KBM-7 (cell line): ENCODE results near the gene RNF225.
"Not testable (repeated sequence)": the region's sequence is repeated elsewhere in the genome, so short reads cannot be mapped to it uniquely, and the experiment has no call there.

Experiments used
- DNase-seq: peaks from one replicate; pipeline ENCODE4 v3.0.0-alpha.2; 2015
- in situ Hi-C: fragments of 300-500 bp; cut with MboI; formaldehyde crosslinking; loops from 2 replicates; pipeline ENCODE4 v1.14.3; 2020; ENCODE audit warnings: low sequenced_read_pairs, low pct_unique_long_range_greater_than_20kb, mixed read lengths

RNF225 gene

DNA sequence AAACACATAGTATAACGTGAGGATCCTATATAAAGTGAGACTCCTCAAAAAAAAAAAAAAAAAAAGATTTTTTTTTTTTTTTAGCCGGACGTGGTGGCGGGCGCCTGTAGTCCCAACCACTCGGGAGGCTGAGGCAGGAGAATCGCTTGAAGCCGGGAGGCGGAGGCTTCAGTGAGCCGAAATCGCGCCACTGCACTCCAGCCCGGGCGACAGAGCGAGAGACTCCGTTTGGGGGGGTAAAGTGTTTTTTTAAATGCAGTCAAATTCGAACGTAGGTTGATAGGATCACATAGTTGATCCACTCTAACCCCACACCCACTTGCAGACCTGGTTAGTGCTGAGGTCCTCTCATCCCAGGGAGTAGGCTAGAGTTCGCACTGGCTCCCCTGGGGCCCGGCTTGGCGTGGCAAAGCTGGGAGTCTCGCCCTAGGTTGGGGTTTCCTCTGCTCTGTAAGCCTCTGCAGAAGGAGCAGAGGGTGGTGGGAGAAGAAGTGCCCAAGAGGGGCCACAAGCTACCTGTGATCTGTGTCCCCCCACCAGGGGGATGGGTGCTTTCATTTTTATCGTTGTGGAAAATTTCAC is 6.5 kb downstream of the RNF225 start:
- in situ Hi-C loops: no loop called here
- no peak for DNase-seq

DNA sequence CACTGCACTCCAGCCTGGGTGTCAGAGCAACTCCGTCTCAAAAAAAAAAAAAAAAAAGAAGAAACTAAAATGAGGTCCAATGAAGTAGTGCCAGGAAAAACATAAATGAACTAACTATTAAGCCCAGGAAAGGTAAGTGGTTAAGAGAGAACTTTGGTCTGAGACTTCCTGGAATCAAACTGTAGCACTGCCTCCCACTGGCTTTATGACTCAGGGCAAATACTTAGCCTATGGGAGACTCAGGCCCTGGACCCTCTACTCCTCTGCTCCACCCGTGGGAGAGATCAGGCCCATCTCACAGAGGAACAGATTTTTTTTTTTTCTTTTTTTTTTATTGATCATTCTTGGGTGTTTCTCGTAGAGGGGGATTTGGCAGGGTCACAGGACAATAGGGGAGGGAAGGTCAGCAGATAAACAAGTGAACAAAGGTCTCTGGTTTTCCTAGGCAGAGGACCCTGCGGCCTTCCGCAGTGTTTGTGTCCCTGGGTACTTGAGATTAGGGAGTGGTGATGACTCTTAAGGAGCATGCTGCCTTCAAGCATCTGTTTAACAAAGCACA is 8.5 kb downstream of the RNF225 start:
- DNase-seq, in situ Hi-C loops: not testable (repeated sequence)

DNA sequence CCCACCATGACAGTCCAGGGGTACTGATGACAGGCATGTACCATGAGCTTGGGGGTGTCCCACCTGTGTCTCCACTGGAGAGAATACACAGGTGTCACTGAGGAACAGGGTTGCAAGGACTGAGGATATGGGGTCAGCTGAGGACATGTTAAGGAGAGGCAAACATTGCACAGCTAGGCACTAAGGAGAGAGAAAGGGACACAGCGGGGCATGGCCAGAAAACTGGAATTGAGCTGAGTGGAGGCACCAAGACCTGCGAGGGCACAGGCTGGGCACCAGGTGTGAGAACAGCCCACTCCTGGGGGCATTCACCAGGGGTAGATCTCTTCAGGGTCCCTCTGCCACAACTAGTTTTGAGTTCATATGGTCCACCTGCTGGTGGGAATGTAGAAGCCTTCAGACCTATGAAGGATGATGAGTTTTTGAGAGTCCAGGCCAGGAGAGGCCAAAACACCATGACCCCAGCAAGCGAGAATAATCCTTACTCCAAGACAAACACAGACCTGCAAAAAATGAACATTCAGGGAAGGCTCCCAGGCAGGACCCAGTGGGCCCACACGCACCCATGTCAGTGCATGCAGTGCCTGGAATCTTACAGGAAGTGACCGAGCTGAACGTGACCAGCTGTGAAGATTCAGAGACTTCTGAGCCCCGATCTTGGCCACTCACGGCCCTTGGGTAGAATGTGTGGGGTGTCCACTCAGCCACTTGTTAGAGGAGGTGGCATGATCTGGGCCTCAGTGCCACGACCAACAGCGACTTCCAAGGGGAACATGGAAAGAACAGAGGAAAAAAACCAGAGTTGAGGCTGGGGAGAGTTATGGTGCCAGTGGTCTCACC is 11.6 kb downstream of the RNF225 start:
- in situ Hi-C loops: no loop called here
- no peak for DNase-seq

DNA sequence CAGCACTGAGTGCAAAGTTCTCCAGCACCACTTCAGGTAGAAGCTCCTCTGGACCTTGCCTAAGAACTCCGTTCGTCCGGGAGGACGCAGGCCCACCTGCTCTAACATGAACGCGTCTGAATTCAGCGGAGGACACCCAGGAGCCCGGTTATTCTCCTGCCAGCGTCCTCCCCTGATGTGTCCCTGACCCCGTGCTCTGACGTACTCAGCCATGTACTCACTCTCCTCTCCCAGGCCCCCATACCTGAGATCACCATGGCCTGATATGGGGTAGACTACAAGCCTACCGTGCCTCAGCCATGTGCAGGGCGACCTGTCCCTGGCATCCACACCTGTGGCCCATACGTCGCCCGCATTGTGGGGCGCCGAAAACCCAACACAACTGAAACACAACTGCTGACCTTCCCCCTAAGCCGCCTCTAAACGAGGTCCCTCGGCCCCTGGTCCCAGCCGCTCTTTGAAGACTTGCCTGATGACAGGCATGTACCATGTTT is 12.2 kb downstream of the RNF225 start:
- DNase-seq: no peak
- in situ Hi-C loops: no loop called here

DNA sequence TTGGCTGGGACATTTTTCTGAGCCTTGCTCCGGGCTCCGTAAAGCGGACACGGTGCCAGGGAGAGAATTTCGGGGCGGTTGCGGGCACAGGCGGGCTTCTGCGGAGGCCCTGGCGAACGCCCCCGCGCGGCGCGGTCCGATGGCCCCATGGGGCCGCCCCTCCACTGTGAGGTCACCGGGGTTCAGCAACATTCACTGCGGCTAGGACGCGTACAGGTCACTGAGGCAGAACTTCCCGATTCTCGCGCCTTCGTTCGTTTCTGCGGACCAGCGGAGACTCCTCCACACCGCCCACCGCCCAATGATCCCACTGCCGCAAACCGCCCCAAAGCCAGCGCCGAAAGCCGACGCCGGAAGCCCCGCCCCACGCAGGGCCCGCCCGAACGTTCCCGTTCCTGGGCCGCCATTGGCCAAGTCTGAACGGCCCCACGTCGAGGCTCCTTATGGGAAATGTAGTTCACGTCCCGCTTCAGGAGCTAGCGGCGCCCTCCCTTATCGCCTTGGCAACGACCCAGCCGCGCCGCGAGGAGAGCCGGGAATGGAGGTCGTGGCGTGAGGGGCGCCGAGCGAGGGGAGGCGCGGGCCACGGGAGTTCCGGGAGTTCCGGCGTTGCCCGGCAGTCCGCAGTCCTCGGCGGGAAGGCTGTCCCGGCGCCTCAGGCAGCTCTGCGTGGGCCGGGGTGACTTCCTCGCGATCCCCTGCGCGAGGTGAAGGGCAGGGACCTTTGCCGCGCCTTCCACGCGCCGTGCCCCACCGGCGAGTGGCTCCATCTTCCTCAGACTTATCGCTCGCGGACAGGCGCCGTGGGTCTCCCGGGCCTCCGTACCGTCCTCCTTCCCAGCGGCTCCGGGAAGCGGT is 12.9 kb downstream of the RNF225 start, which contains the start of gene ZNF584:
TSS of gene ZNF584 (plus strand) at position 498 of the 858 bp plus-strand sequence. CDS start 499 bp downstream, outside the sequence.
- peak; percentile 98 for DNase-seq
- in situ Hi-C loops: no loop called here

DNA sequence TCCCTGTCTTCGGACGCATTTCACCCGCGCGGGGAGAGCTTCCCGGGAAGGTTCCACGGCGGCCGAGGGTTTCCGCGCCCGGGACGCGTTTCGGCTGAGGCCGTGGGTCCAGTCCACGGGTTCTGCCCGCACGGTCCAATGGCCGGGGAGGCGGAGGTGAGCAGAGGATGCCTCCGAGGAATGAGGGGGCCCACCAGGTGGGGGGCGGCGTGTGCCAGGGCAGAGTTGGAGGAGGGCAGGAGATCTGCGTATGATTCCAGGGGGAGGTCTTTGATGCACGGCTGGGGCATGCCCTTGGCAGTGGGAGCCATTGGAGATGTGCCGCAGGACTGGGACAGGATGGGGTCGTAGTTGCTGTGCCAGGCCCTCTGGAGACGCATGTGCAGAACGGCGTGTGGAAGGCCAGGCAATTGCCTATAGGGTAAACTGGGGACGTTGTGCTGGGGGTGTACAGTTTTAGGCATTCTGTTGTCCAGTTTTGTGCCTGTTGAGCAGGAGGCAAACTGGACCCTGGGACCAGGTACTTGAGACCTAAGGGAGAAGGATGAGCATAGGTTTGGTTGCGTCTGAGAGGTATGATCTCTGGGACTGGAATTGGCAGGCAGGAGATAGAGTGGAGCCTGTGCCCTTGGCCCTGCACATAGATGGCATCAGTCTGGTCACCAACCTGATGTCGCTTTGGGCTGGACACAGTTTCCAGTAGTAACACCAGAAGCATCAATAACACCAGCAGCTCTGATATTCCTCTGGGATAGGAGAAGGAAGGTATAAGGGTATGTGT is 13.7 kb downstream of the RNF225 start:
- in situ Hi-C loops: no loop called here
- DNase-seq: peak; percentile 43

DNA sequence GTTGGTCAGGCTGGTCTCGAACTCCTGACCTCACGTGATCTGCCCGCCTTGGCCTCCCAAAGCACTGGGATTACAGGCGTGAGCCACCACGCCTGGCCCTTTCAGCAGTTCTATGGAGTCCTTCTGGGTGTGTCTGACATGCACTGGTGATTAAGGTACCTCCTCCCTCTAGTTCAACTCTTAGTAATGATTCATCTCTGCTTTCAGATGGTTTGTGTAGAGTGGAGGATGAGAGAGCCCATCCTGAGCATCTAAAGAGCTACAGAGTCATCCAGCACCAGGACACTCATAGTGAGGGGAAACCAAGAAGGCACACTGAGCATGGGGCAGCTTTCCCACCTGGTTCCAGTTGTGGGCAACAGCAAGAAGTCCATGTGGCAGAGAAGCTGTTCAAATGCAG is 21.1 kb downstream of the RNF225 start:
- in situ Hi-C loops: no loop called here
- no peak for DNase-seq

DNA sequence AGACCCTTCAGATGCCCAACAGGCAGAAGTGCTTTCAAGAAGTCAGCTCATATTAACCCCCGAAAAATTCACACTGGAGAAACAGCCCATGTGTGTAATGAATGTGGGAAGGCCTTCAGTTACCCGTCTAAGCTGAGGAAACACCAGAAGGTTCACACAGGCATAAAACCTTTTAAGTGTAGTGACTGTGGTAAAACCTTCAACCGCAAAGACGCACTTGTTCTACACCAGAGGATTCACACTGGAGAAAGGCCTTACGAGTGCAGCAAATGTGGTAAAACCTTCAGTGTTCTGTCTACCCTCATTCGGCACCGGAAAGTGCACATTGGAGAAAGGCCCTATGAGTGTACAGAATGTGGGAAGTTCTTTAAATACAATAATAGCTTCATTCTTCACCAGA is 21.6 kb downstream of the RNF225 start:
- DNase-seq: no peak
- in situ Hi-C loops: no loop called here

DNA sequence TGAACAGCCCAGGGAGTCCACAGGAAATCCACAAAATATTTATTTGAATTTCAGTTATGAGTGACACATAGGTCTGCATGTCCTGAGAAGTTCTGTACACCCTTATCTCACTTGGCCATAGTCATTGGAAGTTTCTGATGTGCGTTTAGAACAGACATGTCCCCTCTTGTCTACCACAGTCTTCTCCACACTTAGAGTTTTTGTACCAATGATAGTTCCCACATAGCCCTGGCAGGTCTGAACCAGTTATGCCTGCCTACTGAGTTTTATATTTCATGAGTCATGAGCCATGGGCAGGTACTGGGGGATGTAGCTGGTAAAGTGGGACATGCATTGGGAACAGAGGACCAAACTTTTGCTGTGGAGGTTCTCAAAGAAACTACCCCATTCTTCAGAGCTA is 33.2 kb downstream of the RNF225 start:
- no peak for DNase-seq
- in situ Hi-C loops: no loop called here

DNA sequence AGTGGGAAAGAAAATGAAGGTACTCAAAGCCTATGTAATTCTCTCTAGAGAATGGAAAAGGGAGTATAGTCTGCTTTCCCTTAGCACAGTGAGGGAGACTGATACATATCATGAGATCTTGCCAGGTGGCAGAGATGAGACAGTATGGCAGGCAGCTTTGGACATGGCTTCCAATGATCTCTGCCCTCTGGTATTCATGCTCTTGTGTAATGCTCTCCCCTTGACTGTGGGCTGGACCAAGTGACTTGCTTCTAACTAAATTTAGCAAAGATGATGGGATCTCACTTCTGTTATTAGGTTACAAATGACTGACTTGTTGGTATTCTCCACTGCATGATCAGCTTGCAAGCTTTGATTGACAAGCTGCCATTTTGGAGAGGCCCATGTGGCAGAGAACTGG is 34.3 kb downstream of the RNF225 start:
- in situ Hi-C loops: no loop called here
- no peak for DNase-seq

DNA sequence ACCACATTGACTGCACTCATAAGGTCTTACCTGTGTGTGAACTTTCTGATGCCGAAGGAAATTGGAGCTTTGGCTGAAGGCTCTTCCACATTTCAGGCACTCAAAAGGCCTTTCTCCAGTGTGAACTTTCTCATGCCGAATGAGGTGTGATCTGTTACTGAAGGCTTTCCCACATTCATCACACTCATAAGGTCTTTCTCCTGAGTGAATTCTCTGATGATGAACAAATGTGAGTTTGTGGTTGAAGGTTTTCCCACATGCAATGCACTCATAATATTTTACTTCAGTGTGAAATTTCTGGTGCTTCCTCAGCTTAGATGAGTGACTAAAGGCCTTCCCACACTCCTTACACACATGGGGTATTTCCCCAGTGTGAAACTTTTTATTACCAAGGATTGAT is 38.8 kb downstream of the RNF225 start:
- in situ Hi-C loops: no loop called here
- no peak for DNase-seq

DNA sequence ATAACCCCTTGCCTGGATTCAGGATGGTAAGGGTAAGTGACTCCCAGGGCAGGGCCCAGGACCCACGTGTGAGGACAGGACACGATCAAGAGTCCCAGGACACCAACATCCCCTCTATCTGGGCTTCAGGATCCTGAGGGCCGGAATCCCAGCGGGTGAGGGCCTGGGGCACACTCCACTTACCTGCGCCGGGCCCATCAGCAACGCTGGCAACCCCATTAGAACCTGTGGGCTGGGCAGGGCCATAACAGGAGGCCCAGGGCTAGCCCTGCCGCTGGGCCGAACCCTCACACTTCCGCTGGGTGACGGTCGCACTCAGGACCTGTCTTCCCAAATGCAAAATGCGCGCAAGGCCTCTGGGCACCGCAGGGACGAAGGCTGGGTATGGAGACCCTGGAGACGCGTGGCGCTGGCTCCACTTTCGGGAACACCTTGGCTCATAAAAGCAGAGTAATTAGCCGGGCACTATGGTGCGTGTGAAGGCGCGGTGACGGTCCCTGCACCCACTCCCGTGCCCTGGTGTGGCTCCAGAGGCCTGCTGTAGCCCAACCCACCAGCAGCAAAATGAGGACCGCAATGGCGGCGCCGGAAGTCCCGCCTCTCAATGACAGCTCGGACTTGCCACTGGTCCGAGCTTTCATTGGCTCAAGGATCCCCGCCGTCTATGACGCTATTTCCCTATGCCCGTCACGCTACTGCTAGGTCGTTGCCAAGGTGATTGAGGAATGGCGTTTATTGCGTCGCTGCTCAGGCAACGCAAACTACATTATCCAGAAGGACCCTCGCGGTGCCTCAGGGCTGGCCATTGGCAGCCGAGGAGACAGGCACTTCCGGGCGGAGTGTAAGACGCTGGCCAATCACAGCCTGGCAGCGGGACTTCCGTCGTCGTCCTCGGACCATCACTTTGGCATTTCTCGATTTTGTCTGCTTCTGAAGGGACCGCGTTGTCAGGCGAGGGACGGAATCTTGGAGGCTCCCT is 44.4 kb downstream of the RNF225 start, which contains the start of gene ZNF132:
TSS of gene ZNF132 (minus strand) at position 578 of the 979 bp plus-strand sequence. CDS start at position 246, 332 bp downstream.
- in situ Hi-C loops: no loop called here
- DNase-seq: no peak

DNA sequence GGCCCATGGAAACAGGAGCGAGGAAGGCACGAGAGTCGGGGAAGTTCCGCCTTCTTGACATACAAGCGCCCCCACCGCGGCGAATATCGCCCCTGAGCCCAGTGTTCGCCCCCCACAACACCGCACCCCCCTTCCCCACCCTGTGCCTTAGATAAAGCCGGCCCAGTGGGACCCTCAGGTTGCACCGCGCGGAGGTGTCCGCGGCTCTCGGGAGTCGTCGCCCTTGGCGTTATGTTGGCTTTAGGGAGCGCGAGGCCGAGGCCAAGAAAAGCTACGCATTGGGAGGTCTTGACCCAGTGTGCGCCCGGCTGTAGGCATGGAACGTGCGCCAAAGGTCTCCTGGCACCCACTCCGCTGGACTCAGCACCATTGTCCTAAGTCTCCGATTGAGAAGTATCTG is 45.1 kb downstream of the RNF225 start:
- DNase-seq: no peak
- in situ Hi-C loops: no loop called here

DNA sequence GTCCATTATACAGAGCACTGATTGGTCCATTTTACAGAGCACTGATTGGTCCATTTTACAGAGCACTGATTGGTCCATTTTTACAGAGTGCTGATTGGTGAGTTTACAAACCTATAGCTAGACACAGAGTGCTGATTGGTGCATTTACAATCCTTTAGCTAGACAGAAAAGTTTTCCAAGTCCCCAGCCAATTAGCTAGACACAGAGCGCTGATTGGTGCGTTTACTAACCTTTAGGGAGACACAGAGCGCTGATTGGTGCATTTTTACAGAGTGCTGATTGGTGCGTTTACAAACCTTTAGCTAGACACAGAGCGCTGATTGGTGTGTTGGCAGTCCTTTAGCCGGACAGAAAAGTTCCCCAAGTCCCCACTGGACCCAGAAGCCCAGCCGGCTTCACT is 47.5 kb downstream of the RNF225 start:
- in situ Hi-C loops, DNase-seq: not testable (repeated sequence)
